ENCODE measurements around the gene CISD3.

CISD3 gene

DNA sequence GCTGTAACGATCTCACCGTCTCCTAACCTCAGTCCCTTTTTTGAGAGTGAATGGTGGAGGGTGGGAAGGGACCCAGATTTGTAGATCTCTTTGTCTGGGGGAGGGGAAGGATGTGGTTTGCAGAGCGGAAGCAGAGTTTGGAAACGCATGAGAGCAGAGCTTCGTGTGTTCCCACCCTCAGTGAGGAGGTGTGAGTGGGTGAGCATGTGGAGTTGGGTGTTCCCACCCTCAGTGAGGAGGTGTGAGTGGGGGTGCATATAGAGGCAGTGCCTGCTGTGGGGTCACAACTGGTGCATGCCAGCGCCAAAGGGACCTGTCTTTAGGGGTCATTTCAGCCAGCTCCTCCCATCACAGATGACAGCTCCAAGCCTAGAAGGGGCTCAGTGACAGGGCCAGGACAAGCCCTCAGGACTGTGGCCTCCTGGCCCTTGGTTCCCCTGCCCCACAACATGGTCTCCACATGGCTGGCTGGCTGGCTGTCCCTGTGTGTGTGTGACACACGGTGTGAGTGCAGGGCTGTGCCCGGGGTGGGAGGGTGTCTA is 1.8 kb upstream of the CISD3 start:
- DNase-seq, result peak in 2 of 14 donors; percentile 13 to 26

DNA sequence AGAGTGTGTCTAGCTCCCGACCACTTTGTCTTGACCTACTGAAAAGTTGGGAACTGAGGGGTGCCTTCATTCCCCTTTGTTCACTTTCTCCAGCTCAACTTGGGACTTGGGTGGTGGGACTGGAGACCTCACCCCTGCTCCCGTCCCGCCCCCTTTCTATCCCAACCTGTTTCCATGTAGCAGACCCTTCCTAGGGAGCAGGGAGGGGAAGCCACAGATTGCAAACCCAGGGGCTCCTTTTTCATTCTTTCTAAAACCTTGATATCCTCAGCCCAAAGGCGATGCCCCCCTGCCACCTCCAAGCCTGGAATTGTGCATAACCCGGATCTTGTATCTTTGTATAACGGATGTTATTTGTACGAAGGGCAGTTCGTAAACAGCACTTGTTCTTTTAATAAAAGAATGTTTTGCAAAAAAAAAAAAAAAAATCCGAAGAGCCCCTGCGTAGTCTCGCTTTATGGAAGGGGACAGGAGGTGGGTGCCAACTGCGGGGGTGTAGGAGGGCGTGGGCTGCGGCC is 714 bp upstream of the CISD3 start:
- DNase-seq, result no peak

- peak in 6 of 14 donors; percentile 35 to 65 (median 46) for DNase-seq
These were observed 612 bp downstream of the CISD3 start for GRCh38 chr17:38730526-38731379.

- no peak for DNase-seq
These were observed 1.6 kb downstream of the CISD3 start for GRCh38 chr17:38731526-38732294.

GRCh38 chr17:38732376-38733281 is 2.5 kb downstream of the CISD3 start:
- DNase-seq, result no peak

DNA sequence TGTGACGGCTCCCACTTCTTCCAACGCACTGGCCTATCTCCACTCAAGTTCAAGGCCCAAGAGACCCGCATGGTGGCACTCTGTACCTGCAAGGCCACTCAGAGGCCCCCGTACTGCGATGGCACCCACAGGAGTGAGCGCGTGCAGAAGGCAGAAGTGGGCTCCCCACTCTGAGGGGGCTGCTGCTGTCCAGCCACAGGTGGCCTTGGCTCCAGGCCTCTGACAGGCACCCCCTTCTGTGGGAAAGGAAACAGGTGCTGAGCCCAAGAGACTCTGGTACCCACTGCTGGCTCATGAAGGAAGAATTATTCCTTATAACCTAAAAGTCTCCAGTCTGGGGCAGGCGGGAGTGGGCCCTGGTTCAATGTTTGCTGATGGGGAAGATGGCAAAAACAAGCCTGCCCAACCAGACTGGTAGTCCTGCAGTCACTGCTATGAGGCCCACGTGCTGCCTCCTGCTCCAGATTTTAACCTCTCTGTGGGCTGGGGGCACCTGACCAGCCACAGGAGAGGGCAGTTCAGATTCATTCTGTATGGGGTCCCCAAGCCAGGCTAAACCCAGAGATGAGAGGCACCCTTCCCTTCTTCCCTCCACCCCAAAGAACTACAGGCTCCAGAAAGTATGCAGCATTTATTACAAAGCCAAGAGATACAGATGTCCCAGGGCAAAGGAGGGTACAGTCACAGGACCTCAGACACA is 3.3 kb downstream of the CISD3 start:
- no peak for DNase-seq

DNA sequence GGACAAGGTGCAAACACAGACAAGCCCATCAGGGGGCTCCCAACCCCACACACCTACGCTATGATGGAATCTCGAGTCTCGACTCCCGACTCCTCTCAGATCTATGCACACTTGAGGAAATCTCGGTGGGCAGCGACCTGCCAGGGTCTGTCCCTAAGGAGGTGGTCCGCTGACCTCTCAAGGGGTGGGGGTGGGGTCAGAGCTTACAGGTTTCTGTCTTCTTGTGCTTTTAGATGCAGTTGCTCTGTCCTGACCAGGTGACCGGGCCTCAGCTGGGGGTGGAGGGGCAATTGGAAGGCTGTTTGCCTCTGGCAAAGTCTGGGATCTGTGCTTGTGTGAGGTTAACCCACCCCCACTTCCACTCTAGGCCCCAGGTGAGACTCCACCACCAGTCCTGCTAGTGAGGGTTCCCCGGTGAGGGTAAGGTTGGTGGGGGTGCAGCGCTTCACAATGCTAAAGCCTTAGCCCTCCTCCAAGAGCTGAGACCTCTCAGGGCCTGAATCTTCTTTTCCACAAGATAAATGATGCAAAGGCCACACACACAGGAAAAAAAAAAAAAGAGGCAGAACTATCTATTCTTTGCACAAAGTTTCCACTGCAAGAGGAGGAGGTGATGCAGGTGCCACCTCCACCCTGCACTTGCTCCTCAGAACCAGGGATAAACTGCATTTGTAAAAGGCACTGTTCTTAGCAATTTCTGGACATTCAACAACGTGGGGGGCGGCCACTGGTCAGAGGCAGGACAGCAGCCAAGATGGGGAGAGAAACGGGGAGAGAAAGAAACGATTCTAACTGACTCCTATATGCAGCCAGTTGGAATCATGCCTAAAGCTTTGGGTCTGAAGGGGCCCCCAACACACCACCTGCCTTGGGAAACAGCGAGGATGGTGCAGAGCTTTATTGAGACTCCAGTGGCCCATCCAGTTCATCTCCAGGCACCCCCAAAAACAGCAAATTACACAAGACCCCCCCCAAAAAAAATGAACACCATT is 4.1 kb downstream of the CISD3 start:
- DNase-seq, result no peak

DNA sequence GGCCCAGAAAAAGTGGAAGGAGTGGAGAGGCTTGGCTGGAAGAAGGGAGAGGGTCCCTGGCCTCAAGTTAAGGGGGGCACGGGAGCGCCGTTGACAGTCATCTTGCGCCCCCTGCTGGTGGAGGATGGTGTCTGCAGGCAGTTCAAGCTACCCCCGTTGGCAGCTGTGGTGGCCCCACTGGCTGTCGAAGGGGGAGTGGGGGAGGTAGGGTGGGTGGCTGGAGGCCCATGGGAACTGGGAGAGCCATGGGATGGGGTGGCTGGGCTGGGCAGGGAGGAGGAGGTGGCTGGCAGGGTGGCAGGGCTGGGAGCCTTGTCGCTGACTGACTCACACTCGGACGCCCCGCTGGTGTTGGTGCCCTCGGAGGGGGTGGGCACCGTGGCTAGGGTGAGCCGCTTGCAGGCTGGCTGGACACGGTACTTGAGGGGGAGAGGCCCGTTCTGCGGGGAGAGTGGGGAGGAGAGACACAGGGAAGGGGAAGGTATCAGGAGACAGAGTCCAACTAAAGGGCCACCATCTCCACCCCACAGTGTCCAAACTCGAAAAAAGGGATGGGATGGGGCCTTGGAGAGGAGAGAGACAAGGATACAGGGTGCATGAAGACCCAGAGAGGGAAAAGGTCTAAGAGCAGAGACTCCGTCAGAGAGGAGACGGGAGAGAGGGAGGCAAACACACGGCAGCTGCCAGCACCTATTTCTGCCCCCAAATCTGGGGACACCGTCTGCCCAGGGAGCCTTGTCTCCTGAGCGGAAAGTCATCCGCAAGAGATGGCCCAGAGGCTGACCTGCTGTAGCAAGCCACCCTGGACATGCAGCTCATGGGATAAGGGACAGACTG is 5.2 kb downstream of the CISD3 start:
- DNase-seq, result peak in 8 of 14 donors; percentile 7 to 66 (median 19)

GRCh38 chr17:38738007-38738662 is 8.0 kb downstream of the CISD3 start:
- no peak for DNase-seq

DNA sequence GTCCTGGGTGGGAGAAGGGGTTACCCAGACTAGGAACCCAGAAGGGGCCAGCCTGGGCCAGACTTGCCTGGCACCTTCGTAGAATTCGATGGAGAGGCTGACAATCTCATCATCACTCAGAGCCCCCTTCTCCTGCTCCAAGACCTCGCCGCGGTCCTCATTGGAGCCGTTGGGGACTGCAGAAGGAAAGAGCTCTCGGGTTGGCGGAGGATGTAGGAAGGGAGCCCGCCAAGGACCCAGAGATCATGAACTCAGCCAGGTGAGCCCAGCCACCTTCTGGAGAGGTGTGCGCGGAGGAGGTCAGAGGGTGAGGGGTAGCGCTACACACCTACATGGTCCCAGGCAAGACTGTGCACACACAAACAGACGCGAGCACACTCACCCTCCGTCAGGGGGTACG is 8.5 kb downstream of the CISD3 start:
- DNase-seq, result no peak

- no peak for DNase-seq
These were observed 9.2 kb downstream of the CISD3 start for GRCh38 chr17:38739305-38739704.

DNA sequence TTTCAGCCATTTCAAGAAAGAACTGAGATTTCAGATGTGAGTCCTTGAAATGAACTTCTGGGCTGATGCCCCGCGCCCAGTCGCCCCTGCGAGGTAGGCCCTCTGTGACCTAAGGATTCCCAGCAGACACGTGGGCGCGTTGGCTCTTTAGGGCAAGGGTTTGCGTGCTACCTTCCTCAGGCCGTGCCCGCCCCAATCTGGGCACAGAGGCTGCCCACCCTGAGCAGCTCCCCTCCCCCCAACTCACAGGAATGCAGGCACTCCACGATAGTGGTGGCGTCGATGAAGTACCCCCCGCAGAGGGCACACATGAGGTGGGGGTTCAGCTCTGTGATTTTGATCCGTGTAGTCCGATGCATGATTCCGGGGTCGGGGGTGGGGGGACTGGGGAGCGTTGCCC is 9.9 kb downstream of the CISD3 start:
- no peak for DNase-seq

DNA sequence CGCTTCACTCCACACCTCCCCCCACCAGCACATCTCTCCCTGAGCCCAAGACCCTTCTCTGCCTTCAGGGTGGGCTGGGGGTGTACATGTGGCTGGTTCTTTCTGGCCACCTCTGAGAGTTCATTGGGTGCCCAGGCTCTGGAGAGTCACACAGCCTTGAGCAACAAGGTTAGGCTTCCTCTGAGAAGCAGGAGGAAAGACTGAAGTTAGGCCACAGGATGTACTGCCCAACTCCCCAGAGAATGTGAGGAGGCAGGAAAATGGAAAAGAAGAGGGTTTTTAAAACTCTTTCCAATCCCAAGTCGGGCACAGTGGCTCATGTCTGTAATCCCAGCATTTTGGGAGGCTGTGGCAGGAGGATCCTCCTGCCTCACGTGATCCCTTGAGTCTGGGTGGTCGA is 10.7 kb downstream of the CISD3 start:
- no peak for DNase-seq

DNA sequence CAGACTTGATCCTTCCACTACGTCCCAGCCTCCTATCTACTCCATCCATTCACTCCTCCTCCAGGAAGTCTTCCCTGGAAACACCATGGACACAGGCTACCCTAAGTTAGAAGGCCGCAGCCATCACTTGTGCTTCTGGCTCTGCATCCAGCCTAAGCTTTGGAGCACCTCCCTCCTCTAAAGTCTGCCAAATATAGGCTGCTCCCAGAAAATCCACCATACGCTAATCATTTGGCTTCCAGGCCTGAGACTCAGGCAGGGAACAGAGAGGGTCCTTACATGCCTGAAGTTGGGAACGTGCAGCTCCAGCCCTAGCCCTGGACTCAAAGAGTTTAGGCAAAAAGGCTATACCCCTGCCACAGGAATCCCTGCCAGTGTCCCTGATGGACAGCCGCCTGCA is 11.3 kb downstream of the CISD3 start:
- no peak for DNase-seq

- DNase-seq, result peak in 2 of 14 donors; percentile 31 to 54
These were observed 11.8 kb downstream of the CISD3 start for GRCh38 chr17:38741921-38742410.

DNA sequence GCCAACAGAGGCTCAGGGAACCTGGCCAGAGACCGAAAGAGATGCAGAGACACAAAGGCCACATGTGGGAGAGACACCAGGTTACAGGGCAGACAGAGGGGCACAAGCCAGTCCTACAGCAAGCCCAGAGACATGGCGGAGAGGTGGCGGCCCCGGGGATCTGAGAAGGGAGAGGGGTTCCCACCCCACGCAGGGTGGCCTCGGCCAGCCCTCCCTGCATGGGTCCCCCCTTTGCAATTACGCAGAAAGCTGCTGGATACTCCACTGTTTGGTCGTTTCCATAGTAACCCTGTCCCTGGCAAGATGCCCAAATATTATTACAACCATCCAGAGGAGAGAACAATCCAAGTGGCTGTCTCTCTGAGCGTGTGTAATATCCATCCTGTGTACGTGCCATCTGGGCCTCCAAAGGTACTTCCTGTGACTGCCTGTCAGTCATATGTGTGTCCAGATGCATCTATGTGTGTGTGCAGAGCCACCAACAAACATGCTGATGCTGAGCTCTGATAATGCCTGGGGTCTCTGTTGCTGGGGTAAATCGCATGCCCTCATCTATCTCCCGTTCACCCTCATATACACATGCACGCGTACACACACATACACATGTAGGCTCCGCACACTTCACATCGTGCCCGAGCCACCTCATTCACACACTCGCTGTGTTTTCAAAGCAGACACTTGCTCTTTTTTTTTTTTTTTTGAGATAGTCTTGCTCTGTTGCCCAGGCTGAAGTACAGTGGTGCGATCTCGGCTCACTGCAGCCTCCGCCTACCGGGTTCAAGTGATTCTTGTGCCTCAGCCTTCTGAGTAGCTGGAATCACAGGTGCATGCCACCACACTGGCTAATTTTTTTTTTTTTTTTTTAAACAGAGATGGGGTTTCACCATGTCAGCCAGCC is 12.5 kb downstream of the CISD3 start:
- peak in 2 of 14 donors; percentile 54 to 85 for DNase-seq

- no peak for DNase-seq
These were observed 13.5 kb downstream of the CISD3 start for GRCh38 chr17:38743556-38744171.

Data from C1 segment of cervical spinal cord (tissue), 14 donors.